GM18867 (cell line): ENCODE data around the gene CDCA7.
"Not testable (repeated sequence)": the region's sequence is repeated elsewhere in the genome, so short reads cannot be mapped to it uniquely, and the experiment has no call there.

Experiments used
- ATAC-seq: cut with Tn5 transposase; IDR thresholded peaks from one replicate; pipeline ENCODE4 v1.9.1; 2021; ENCODE audit warnings: mild to moderate bottlenecking, moderate library complexity; ENCODE audit not compliant: unreplicated experiment

Gene CDCA7

GRCh38 chr2:173357346-173357745 is 2.7 kb downstream of the CDCA7 start:
- ATAC-seq, result no peak

GRCh38 chr2:173358616-173359015 is 3.9 kb downstream of the CDCA7 start:
- peak; percentile 1 for ATAC-seq

- peak; percentile 79 for ATAC-seq
Measured at GRCh38 chr2:173359231-173359630, 4.6 kb downstream of the CDCA7 start.

GRCh38 chr2:173370198-173370597 is 15.5 kb downstream of the CDCA7 start:
- no peak for ATAC-seq

- ATAC-seq, result no peak
Measured at GRCh38 chr2:173371023-173371422, 16.4 kb downstream of the CDCA7 start.

- ATAC-seq, result no peak
Measured at GRCh38 chr2:173373290-173373689, 18.6 kb downstream of the CDCA7 start.

- no peak for ATAC-seq
Measured at GRCh38 chr2:173374634-173375033, 20.0 kb downstream of the CDCA7 start.

GRCh38 chr2:173385534-173385933 is 30.9 kb downstream of the CDCA7 start:
- ATAC-seq, result not testable (repeated sequence)

GRCh38 chr2:173386021-173386737 is 31.5 kb downstream of the CDCA7 start:
- ATAC-seq, result no peak

GRCh38 chr2:173386738-173387065 is 32.0 kb downstream of the CDCA7 start:
- ATAC-seq, result no peak

GRCh38 chr2:173387079-173387478 is 32.4 kb downstream of the CDCA7 start:
- no peak for ATAC-seq

- no peak for ATAC-seq
Measured at GRCh38 chr2:173387660-173388059, 33.0 kb downstream of the CDCA7 start.

GRCh38 chr2:173388795-173389194 is 34.1 kb downstream of the CDCA7 start:
- ATAC-seq, result no peak

- ATAC-seq, result no peak
Measured at GRCh38 chr2:173390036-173390435, 35.4 kb downstream of the CDCA7 start.

GRCh38 chr2:173392731-173393130 is 38.1 kb downstream of the CDCA7 start:
- no peak for ATAC-seq

GRCh38 chr2:173393186-173393585 is 38.5 kb downstream of the CDCA7 start:
- no peak for ATAC-seq

- no peak for ATAC-seq
Measured at GRCh38 chr2:173393636-173394035, 39.0 kb downstream of the CDCA7 start.

- no peak for ATAC-seq
Measured at GRCh38 chr2:173394091-173394974, 39.7 kb downstream of the CDCA7 start.

GRCh38 chr2:173395567-173396351 is 41.1 kb downstream of the CDCA7 start:
- ATAC-seq, result no peak

GRCh38 chr2:173397539-173397938 is 42.9 kb downstream of the CDCA7 start:
- ATAC-seq, result no peak

GRCh38 chr2:173399229-173399628 is 44.6 kb downstream of the CDCA7 start:
- ATAC-seq, result no peak
